Measurements from ENCODE around the gene MARCHF5.
"Not testable (repeated sequence)": the region's sequence is repeated elsewhere in the genome, so short reads cannot be mapped to it uniquely, and the experiment has no call there.

MARCHF5 gene

DNA sequence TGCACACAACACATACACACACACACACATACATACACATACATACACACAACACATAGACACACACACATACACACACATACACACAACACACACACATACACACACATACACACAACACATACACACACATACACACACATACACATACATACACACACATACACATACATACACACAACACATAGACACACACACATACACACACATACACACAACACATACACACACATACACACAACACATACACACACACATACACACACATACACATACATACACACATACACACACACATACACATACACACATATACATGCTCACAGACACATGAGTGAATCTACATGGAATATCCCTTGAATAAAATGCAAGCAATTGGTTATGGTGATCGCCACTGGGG is 102.2 kb downstream of the MARCHF5 start:
- DNase-seq, result not testable (repeated sequence)

DNA sequence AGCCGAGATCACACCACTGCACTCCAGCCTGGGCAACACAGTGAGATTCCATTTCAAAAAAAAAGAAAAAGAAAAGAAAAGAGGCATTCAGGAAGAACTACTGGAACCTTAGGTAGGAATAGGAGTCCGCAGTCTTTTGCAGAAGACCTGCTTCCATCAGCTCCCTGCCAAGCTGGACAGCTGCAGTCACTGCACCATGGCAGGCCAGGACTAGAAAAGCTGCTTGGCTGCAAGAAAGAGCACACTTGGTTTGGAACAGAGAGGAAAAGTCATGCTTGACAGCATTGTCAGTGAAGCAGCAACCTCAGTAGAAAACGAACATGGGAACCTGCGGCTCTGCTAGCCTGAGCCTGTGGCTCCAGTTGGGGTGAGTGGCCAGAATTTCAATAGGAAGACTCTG is 104.3 kb downstream of the MARCHF5 start:
- no peak for DNase-seq

DNA sequence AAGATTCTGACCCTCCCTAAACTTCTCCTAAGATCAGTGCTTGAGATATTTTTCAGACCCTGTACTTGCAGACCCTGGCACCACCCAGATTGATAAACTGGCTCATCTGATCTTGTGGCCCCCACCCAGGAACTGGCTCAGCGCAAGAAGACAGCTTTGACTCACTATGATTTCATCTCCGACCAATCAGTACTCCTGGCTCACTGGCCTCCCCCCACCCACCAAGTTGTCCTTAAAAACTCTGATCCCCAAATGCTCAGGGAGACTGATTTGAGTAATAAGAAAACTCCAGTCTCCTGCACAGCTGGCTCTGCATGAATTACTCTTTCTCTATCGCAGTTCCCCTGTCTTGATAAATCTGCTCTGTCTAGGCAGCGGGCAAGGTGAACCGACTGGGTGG is 111.3 kb downstream of the MARCHF5 start:
- not testable (repeated sequence) for DNase-seq
